GM21529 (cell line): ENCODE results near the gene PIEZO2.
"Not testable (repeated sequence)": the region's sequence is repeated elsewhere in the genome, so short reads cannot be mapped to it uniquely, and the experiment has no call there.

ENCODE experiments used
- ATAC-seq: cut with Tn5 transposase; IDR thresholded peaks from one replicate; pipeline ENCODE4 v1.9.1; 2021; ENCODE audit not compliant: unreplicated experiment

PIEZO2 gene

DNA sequence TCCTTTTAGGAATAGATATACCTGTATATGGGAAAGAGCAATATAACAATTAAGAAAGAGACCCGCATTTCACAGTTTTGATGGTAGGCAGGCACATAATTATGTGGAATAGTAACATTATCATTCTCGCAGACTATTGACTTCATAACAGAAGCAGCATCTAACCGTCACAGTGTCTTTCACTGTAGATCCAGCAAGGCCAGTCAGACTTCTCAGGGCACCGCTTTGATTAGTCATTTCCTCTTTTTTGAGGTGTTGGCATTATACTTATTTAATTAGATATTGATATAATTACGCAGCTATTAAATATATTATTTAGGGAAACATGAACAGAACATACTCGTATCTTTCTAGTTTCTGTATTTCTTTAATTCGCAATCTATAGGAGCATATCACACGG, 447.2 kb downstream of the PIEZO2 start:
- no peak for ATAC-seq

DNA sequence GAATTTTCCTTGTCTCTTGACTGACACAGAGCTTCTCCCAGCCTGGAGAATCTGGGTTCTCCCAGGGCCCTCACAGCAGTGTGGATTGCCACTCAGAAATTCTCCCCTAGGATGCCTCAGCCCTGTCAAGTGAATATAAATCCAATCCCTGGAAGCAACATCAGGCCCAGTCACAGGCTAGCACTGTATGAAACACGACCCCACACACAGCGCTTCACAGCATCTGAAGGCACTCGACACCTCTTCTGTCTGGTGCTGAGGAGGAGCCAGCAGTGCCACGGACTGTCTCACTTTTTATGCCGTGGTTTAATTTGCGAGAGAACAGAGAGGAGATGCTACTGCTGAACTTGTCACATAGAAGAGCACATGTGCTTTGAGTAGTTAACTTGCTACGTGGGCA, 459.0 kb downstream of the PIEZO2 start:
- no peak for ATAC-seq

DNA sequence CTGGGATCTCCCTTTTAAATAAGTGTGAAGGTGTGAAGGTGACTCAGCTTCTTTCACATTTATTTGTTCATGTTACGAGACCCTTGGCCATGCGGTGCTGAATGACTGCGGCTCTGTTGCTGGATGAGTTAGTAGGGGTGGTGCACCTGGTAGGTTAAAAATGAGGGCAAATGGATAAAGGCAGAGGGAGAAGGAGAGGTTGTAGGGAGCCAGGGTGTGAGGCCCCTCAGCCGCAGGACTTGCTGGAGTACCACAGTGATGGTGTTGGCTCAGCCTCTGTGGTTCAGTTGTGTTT, 459.4 kb downstream of the PIEZO2 start:
- no peak for ATAC-seq

DNA sequence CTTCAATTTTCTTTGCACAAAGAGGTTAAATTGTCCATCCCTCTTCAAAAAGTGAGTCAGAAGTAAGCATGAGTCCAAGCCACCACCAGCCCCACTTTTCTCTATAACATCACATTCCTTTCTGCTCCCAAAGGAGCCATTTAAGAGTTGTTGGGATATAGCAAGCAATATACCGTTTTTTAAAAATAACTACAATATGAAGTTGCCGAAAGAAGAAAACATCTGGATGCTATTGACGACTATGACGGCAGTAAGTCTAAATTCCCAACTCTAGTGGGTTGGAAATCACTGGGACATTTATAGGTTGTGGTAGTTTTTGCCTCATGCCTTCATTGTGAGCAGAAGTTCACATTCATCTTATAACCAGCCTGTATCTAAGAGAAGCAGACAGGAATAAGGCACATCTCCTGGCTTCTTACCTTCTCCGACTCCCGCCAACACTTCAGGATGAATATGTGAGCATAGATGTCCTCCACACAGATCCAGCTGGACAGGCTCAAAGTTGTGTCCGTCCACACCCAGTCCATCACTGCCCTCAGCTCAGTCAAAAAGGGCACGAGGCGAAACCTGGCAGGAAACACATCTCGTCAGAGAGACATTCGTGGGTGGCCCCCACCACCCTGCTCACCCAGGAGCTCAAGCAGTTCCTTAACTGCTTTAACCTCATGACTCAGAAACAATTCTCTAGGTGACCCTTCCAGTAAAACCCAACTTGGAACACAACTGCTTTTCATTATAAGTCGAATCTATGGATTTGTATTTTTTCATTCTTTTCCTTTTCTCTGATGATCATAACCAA, 459.9 kb downstream of the PIEZO2 start:
- no peak for ATAC-seq

DNA sequence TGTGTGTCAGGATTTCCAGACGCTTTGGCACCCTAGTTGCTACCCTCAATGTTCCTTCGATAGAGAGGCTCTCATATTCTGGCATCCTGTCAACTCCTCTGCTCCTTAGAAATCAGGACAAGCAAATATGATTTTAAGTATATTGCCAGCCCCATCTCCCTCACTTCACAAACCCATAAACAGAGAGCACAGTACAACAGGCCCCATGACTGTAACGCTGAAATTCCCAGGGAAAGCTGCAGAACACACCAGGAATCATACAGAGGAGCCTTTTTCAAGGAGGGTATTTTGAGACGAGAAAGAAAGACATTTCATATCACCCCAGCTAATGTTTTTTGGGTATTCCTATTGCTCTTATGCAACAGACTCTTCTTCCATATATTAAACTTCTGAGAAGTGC, 460.6 kb downstream of the PIEZO2 start:
- ATAC-seq, result no peak

DNA sequence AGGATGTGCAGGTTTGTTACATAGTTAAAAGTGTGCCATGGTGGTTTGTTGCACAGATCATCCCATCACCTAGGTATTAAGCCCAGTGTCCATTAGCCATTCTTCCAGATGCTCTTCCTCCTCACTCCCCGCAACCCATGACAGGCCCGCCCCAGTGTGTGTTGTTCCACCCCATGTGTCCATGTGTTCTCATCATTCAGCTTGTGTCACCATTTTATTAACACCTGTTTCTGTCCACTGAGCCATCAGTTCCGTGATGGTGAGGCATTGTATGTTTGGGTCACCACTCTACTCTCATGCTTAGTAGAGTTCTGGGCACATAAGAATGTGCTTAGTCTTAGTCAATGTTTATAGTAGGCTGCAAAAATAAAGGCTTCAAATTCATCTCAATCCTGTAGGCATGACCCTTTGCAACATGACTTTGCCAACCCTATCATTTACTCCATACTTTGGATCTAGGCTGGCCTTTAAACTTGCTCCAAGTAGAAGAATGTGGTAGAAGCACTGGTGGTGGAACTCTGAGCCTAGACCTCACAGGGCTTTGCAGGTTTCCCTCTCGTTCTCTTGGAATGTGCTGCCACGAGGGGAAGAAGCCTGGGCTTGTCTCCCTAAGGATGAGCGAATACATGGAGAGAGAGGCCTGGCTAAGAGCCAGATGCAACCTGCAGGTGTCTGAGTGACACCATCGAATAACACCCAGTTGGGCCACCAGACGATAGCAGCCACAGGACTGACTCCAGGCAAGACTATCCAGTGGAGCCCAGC, 462.0 kb downstream of the PIEZO2 start:
- ATAC-seq, result no peak

DNA sequence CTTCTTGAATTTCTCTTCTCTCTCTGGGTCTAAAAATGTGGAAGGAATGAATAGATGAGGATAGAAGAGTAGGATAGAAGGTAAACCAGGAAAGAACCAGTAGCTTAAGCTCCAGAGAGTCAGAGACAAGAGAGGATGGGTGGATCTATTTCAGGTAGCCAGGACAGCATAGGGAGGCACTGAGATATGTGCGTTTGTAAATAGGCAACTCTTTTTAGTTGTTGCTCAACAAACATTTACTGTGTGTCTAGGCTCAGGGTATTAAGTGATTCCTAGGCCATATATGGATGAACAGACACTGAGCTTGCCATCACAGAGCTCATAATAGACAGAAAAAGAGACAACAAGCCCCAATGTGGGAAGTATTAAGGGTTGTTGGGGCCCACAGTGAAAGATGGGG, 463.1 kb downstream of the PIEZO2 start:
- no peak for ATAC-seq

DNA sequence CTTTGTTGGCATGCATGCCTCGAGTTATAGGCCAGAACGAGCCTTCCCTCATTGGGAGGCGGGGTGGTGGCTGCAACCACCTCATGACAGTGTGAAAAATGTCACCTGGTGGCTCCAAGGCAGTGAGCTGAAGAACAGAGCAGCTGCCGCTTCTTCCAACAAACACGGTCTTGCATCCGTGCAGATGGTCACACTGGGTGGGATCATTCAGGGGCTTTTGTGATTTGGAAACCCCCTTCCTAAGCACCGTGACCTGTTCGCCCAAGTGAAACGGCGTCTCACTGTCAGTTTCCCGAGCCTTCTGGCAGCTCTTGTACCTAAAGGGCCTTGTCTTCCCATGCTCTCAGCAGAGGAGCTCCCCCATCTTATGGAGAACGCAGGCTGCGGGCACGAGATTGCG, 463.9 kb downstream of the PIEZO2 start:
- no peak for ATAC-seq

DNA sequence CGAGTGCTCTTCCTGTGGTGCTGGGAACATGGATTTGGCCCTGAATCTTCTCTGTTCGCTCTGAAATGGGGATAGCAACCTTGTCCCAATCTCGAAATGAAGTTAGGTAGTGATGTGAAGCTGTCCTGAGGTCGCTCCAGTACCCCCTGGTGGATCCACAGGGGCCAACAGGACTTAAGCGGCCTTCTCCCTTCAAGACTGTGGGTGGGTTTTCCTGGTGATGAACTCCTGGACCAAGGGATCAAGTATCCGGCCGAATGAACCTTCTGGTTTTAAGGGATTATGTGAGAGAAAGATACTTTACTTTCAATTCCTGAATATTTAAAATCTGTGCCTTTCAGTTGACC, 467.0 kb downstream of the PIEZO2 start:
- ATAC-seq, result no peak

DNA sequence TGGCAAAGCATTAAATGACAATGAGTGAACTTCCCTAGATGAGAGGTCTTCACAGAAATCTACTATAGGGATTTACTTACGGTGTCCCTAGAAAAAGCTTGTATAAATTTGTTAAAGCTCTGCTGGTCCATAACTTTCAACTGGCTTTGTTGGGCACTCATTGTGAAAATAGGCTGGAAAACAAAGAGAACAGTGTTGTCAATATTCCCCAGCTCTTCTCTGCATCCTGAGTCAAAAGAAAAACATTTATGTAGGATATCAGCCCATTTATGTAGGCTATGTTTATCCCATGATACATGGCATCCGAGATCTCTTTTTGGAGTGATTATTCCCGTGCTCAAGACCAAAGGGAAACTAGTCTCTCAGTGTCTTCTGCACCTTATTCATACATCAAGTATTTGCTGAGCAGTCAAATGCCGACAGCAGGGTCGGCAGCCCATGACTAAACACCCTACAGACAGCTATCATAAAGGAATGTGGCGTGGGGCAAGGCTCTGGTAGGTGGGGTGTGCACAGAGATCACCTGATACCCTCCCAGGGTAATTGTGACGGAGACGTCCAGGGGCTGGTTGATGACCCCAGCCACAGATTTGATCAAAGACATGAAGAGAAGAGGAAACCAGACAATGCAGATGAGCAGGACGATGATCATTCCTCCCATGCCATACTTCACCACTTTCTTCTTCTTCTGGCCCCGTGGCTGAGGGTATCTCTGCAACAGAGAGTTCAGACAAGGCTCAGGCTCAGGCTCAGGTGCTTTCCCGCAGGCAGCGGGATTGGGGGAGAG, 467.6 kb downstream of the PIEZO2 start:
- no peak for ATAC-seq

DNA sequence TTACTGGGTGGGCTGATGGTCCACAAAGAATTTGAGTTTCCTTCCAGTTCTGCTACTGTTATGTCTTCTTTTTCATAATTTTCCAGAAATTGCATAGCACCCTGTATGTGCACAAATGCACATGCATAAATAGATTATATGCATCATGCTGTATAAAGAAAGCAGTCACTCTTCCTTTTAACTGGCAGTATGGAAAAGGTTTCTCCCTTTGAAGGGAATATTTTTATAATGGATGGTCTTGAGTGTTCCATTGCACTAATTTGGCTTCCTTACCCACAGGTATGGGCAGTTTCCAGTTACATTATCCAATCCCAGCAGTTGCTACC, 469.1 kb downstream of the PIEZO2 start:
- no peak for ATAC-seq

DNA sequence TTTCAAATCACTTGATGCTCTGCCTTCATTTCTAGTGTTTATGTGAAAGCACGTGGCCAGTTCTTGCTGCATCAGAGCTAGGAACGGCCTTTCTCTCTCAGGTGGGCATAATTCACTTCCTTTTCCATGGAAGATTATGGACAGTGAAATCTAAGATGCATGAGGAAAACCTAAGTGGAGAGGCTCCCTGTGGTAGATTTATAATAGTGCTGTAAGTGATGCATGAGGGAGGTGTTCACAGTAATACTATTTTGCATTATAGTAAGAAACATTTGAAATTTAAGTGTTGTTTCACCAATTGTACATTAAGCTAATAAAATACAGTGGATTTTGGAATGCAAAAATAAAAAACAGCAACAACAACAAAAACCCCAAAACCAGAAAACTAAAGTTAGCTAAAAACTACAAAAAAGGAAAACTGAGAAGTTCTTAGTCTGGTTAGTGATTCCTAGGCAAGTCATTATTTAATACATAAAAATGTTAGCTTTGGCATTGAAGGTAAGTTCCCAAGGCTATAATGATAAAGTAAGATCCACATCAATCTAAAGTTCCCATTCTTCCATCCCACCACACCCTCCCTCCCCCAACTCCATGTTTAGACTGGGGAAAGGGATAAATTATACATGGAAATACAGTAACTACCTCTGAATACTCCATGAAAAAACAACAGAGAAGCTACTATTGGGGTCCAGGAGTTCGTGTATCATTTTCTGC, 469.7 kb downstream of the PIEZO2 start:
- ATAC-seq, result no peak

DNA sequence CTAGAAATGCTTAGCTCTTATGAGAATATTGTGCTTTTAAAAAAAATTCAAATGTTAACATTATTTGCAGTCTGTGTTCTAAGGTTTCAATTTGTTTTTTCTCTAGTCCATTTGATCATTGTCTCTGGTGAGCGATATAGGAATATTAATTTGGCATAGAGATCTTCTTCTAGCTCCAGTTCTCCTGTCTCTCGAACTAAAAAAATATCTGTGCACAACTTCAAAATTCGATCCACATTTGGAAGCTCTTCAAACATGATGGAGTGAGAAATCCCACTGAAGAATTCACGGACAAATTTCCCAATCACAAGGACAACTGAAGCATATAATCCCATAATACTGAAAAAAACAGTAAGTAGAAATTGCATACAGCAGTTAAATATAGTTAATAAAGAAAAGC, 477.9 kb downstream of the PIEZO2 start:
- no peak for ATAC-seq

DNA sequence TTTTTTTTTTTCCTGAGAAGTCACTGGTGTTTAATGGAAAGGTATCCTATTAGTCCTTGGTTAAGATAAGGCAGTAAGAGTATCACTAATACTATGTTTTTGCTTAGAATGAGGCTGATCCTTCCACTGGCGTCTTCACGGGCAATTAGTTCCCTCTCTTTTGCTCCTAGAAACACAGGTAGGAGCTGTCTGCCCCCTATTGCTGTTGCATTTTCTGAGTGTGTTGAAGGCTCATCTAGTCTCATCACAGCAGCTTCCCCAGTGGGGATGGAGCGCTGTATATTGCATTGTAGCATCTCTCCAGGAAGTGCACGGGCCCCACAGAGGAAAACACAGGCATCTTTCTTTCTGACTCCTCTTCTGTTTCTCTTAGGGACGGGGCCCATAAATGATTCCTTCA, 478.5 kb downstream of the PIEZO2 start:
- ATAC-seq, result no peak

DNA sequence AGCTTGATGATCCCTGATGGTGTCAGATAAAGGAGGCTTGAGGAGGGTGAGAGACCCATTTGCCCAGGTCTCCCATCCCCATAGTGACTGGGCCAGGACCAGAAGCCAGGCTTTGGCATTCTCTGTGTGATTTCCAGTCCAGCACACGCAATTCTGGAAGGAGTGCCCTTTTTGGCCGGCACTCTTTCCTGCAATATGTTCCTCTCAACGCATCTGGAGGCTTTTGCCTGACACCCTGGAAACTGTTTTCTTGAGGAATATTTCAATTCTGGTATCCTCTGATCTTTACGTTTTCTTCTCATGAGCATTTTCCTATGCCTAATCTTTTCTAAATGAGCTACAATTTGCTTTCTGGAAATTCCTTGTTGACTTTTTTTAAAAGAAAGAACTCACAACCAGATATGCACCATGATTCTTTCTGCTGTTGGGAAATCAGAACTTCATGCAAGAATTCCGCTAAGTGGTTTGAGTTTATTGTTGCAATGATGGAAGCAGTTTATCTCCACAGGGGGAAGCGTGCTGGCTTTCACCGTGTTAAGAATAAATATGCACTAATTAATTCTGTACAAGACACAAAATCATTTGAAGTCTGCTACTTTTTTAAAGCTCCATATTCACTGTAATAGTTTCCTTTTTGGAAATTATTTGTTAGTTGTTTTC, 479.8 kb downstream of the PIEZO2 start:
- no peak for ATAC-seq

DNA sequence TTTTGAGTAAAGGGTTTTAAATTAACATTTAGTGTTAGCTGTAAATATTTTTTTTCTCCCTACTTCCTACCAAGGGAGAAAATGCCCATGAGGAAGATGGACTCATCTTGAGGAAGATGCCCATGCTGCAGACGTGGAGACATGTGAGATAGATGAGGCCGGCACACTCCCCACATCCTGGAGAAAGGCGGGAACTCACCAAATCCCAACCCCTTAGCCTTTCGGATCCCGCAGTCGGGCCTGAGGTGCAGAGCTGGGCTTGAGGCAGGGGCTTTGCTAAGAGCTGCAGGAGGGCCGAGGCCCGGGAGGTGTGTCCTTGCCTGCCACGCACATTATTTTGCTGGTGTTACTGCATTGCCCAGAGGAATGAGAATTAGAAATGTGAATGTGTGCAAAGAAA, 485.6 kb downstream of the PIEZO2 start:
- no peak for ATAC-seq

DNA sequence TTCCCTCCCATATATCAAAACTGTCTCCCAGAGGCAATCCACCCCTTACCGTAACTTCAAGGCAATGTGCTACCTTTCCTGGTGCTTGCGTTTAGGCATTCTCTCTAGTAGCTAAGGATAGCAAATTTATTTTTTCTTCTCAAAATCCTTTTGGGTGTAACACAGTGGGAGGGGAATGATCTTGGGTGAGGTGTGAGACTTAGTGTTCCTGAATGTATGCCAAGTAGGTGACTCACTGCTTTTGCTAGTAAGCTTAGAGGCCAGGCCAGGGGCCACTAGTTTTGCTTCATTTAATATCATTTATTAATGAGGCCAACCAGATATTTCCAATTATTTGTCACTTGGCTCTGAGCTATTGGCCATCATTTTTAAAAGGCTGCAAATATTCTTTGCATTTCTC, 488.1 kb downstream of the PIEZO2 start:
- ATAC-seq, result no peak

DNA sequence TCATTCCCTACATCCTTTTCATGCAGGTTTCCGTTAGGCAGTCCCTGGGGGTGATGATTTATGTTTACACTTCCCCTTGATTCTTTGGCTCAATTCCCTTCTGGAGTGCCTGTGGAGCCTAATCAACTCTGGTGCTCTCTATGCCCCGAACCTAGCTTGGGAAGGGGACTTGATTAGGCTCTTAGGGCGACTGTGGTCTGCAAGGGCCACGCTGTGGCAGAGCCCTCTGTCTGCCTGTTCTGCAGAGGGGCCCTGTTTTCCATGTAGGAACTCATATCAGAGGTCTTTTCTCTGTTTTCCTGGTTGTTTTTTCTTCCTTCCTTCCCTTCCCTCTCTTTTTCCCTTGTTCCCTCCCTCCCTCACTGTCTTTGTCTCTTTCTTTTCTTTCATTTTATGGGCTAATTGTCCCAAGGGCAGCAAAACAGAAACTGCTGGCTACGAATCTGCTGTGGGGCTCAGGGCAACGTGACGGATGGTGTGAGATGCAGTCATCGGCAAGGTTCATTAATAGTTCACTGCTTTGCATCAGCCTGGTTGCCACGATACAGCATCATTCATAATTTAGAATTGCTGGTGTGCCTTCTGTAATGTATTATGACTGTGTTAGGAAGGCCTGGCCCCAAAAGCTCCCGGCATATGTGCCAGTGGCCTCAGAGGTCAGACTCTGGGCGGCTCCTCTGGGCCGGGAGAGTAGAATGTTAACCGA, 489.0 kb downstream of the PIEZO2 start:
- ATAC-seq, result no peak

DNA sequence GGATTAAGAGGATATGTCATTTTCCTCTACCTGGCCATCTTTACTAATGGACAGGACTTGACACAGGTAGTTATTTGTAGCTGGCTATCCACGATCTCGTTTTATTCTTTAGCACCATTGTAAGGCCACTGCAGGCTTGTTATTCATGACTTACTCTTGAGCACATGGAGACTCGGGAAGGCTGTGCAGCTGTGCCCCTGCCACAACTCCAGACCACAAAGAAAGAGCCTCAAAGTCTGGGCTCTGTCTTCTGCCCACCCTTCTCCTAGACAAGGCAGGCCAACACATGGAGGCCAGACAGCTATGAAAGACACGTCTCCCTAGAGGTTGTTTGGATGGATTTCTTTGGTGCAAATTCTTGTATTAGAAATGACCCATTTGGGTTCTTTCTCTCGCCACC, 489.8 kb downstream of the PIEZO2 start:
- ATAC-seq, result no peak

DNA sequence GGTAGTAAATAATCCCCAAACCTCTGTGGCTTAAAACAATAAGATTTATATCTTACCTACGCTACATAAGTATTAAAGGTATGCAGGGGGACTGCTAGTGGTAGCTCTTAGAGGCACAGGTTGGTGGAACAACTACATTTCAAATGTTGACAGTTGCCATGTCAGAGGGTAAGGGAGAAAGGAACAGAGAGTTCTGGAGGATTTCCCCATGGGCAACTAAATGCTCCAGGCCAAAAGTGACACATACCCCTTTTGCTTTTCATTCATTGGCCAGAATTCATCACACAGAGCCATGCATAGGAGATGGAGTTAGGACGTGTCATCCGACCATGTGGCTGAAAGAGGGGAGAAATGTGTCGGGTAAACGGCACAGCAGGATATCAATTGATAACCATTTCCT, 490.4 kb downstream of the PIEZO2 start:
- ATAC-seq, result no peak

DNA sequence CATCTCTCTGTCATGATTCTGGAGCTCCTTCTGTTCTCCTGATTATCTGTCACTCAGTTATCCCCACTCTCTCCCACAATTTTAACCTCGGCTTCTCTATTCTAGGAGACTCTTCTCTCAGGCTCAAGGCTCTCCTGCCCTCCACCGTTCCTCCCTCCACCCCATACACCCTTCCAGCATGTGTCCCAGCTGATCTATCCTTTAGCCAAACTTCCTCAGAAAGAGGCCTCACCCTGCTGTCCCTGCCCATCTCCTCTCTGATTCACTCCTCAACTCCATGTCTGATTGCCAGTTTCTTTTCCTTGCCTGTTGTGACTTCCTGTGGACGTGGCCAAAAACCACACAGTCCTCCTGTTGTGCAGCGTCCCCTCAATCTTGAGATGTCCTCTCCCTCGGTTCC, 505.4 kb downstream of the PIEZO2 start:
- ATAC-seq, result not testable (repeated sequence)
